Posterior cingulate gyrus (tissue), 11 donors: ENCODE results near the gene YTHDC1.
"Not testable (repeated sequence)": the region's sequence is repeated elsewhere in the genome, so short reads cannot be mapped to it uniquely, and the experiment has no call there.

Experiments used
- DNase-seq, 10 donors: peaks; one replicate each; pipeline versions ENCODE4 v3.0.0 to v3.0.0-alpha.2; 2020 to 2021; ENCODE audit warnings: mixed read lengths in 3 of 10
- intact Hi-C: fragments of 100-400 bp; cut with DNase I; formaldehyde crosslinking; loops from one replicate; pipeline ENCODE4 v1.15.1; 2023

YTHDC1 gene

GRCh38 chr4:68299492-68300457, 50.1 kb downstream of the YTHDC1 start:
- intact Hi-C loops = no loop called here
- no peak for DNase-seq

GRCh38 chr4:68297137-68297536, 52.8 kb downstream of the YTHDC1 start:
- intact Hi-C loops = no loop called here
- no peak for DNase-seq

GRCh38 chr4:68291256-68291655, 58.6 kb downstream of the YTHDC1 start:
- intact Hi-C loops = no loop called here
- no peak for DNase-seq

- intact Hi-C loops = no loop called here
- no peak for DNase-seq
These were observed 61.5 kb downstream of the YTHDC1 start for GRCh38 chr4:68288393-68288740.

- no peak for DNase-seq
- intact Hi-C loops = no loop called here
These were observed 62.0 kb downstream of the YTHDC1 start for GRCh38 chr4:68287704-68288392.

GRCh38 chr4:68283714-68284113, 66.2 kb downstream of the YTHDC1 start:
- DNase-seq = no peak
- intact Hi-C loops = no loop called here

GRCh38 chr4:68283095-68283494, 66.8 kb downstream of the YTHDC1 start:
- no peak for DNase-seq
- intact Hi-C loops = no loop called here

GRCh38 chr4:68281796-68282740, 67.8 kb downstream of the YTHDC1 start:
- intact Hi-C loops, DNase-seq: not testable (repeated sequence)

- intact Hi-C loops = no loop called here
- no peak for DNase-seq
These were observed 71.9 kb downstream of the YTHDC1 start for GRCh38 chr4:68278029-68278428.

GRCh38 chr4:68277627-68278026, 72.3 kb downstream of the YTHDC1 start:
- peak in 1 of 10 donors; percentile 63 for DNase-seq
- intact Hi-C loops = no loop called here

GRCh38 chr4:68272860-68273259, 77.0 kb downstream of the YTHDC1 start:
- DNase-seq = no peak
- intact Hi-C loops = no loop called here

GRCh38 chr4:68272380-68272779, 77.5 kb downstream of the YTHDC1 start:
- DNase-seq = no peak
- intact Hi-C loops = no loop called here

GRCh38 chr4:68271851-68272357, 78.0 kb downstream of the YTHDC1 start:
- DNase-seq = peak in 2 of 10 donors; percentile 3 to 65
- intact Hi-C loops = loop anchor here (1.0 kb wide), 1 partner anchor 104 kb away; no protein-coding TSS in a partner anchor

- no peak for DNase-seq
- intact Hi-C loops = no loop called here
These were observed 82.4 kb downstream of the YTHDC1 start for GRCh38 chr4:68267433-68267944.

GRCh38 chr4:68264875-68265565, 84.9 kb downstream of the YTHDC1 start:
- intact Hi-C loops = no loop called here
- DNase-seq = no peak
